GM23248 (cell line): ENCODE data around the gene ULK4. TPM values are rescaled to one million over a fixed set of nuclear protein-coding genes. Genes with fewer than 3 reads are reported as not detected.

Experiments used
- DNase-seq: peaks from one replicate; pipeline ENCODE4 v3.0.0-alpha.2; 2015
- H2AFZ ChIP-seq: fragments of 200-600 bp; sonication (generic); 2 replicates; pipeline ENCODE4 v1.6.1; 2016; ENCODE audit warnings: antibody characterized with exemption
- H3F3A ChIP-seq: fragments of 200-600 bp; sonication (generic); 2 replicates; pipeline ENCODE4 v1.6.1; 2016; ENCODE audit warnings: mild to moderate bottlenecking, antibody characterized with exemption, mixed run types; ENCODE audit not compliant: insufficient read depth
- H3K27ac ChIP-seq: fragments of 200-600 bp; sonication (generic); 2 replicates; pipeline ENCODE4 v1.5.1; 2016; ENCODE audit warnings: mild to moderate bottlenecking
- H3K27me3 ChIP-seq: fragments of 200-600 bp; sonication (generic); replicated peaks from 2 replicates; pipeline ENCODE4 v1.6.1; 2016; ENCODE audit warnings: mild to moderate bottlenecking; ENCODE audit not compliant: insufficient read depth
- H3K36me3 ChIP-seq: fragments of 200-600 bp; sonication (generic); 2 replicates; pipeline ENCODE4 v1.6.1; 2016; ENCODE audit warnings: low read depth, mild to moderate bottlenecking
- H3K4me1 ChIP-seq: fragments of 200-600 bp; sonication (generic); 2 replicates; pipeline ENCODE4 v1.6.1; 2016; ENCODE audit warnings: mild to moderate bottlenecking; ENCODE audit not compliant: insufficient read depth
- H3K4me2 ChIP-seq: fragments of 200-600 bp; sonication (generic); one replicate; pipeline ENCODE4 v1.6.1; 2016; ENCODE audit warnings: mild to moderate bottlenecking; ENCODE audit not compliant: unreplicated experiment
- H3K4me3 ChIP-seq: fragments of 200-600 bp; sonication (generic); 2 replicates; pipeline ENCODE4 v1.5.1; 2016; ENCODE audit warnings: mild to moderate bottlenecking
- H3K79me2 ChIP-seq: fragments of 200-600 bp; sonication (generic); 2 replicates; pipeline ENCODE4 v1.6.1; 2016; ENCODE audit warnings: mild to moderate bottlenecking; ENCODE audit not compliant: insufficient read depth
- H3K9ac ChIP-seq: fragments of 200-600 bp; sonication (generic); 2 replicates; pipeline ENCODE4 v1.6.1; 2016; ENCODE audit warnings: mild to moderate bottlenecking
- H3K9me2 ChIP-seq: fragments of 200-600 bp; sonication (generic); 2 replicates; pipeline ENCODE4 v1.6.1; 2016; ENCODE audit warnings: mixed run types, mild to moderate bottlenecking, moderate library complexity; ENCODE audit not compliant: insufficient read depth
- H3K9me3 ChIP-seq: fragments of 200-600 bp; sonication (generic); one replicate; pipeline ENCODE4 v1.6.1; 2017; ENCODE audit warnings: low read depth
- H4K20me1 ChIP-seq: fragments of 200-600 bp; sonication (generic); 2 replicates; pipeline ENCODE4 v1.6.0; 2016; ENCODE audit not compliant: insufficient read depth
- EZH2 ChIP-seq: fragments of 200-600 bp; sonication (generic); IDR thresholded peaks from 2 replicates; pipeline ENCODE4 v1.6.1; 2018; ENCODE audit warnings: antibody characterized with exemption, mild to moderate bottlenecking; ENCODE audit not compliant: insufficient read depth, poor library complexity, severe bottlenecking
- EZH2phosphoT487 ChIP-seq: fragments of 200-600 bp; sonication (generic); IDR thresholded peaks from 2 replicates; pipeline ENCODE4 v1.6.1; 2018; ENCODE audit warnings: antibody characterized with exemption, moderate library complexity, mild to moderate bottlenecking, low read depth; ENCODE audit not compliant: insufficient read depth
- WGBS, 2 experiments: methylation state at CpG; one replicate each; pipeline ENCODE4 v1.1.6; 2015 to 2017; ENCODE audit warnings: low lambda C conversion rate in 2 of 2, low coverage in 1 of 2; ENCODE audit errors: missing lambda C conversion rate in 2 of 2; 5-methylcytosine and 5-hydroxymethylcytosine counted together
- in situ Hi-C: fragments of 300-500 bp; cut with MboI; formaldehyde crosslinking; loops from 2 replicates; pipeline ENCODE4 v1.15.0; 2020
- polyA plus RNA-seq: library from polyadenylated mRNA; unstranded; fragments of >200 nt; fragmentation: Nextera tagmentation; extraction: Ambion mirVana; gene quantifications from 2 replicates; pipeline ENCODE4 v1.2.1, GENCODE V29; 2016
- total RNA-seq: library from RNA; depleted of rRNA; stranded (reverse); fragments of >200 nt; shearing (Covaris generic); gene quantifications from 2 replicates; pipeline ENCODE4 v1.2.3, GENCODE V29; 2014

Gene ULK4
- total and polyA plus RNA-seq, 2 experiments from 2014 or later = 3.5 to 20.3 TPM

DNA sequence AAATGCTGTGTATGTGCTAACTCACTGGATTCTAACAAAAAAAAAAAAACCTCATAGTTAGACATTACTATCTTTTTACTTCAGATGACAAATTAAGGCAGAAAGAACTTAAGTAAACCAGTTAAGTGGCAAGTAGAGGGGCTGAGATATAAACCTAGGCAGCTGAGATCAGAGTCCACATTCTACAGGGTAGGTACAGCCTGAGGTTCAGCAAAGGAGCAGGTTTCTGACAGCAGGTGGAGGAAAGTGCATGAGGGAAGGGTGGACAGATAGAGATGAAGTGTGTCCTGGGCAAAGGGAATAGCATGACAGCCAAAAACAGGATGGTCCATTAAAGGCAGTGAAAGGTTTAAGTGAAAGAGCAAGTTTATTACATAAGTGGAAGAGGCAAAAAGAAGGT, 329.2 kb downstream of the ULK4 start:
- TF ChIP-seq EZH2 = no peak
- no peak for TF ChIP-seq EZH2phosphoT487
- no peaks in the 10 kb centered on the region for H3K79me2 ChIP-seq
- no peak overlapping the region for H3K27ac ChIP-seq
- no peaks in the 10 kb centered on the region for H3K9me2 ChIP-seq
- no peak overlapping the region for H3K4me3 ChIP-seq
- no peak for DNase-seq
- H3F3A ChIP-seq = no peaks in the 10 kb centered on the region
- no peak overlapping the region for H3K9ac ChIP-seq
- no peak overlapping the region for H2AFZ ChIP-seq
- no peak overlapping the region for H3K4me2 ChIP-seq
- no peaks in the 10 kb centered on the region for H3K27me3 ChIP-seq
- no peaks in the 10 kb centered on the region for H3K9me3 ChIP-seq
- in situ Hi-C loops = no loop called here
- H4K20me1 ChIP-seq = no peaks in the 10 kb centered on the region
- no peaks in the 10 kb centered on the region for H3K4me1 ChIP-seq
- no peaks in the 10 kb centered on the region for H3K36me3 ChIP-seq

DNA sequence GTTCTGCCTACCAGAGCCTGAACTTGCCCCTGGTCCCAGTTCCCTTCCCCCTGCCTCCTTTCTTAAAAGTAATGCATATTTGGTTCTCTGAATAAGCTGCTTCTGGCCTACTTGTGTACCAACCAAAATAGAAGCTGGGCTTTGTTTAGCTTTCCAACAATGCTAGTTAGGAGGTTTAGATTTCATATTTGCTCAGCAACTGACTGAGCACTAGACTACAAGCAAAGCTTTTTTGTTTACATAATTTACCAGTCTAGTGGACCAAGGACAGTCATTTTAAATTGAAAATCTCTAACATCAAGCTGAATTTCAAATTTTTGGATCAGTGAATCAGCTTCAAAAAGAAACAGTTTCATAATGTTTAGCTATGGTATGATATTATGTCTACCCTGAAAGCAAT, 331.2 kb downstream of the ULK4 start:
- H3K4me2 ChIP-seq = no peak overlapping the region
- no peak overlapping the region for H2AFZ ChIP-seq
- H3K9me2 ChIP-seq = no peaks in the 10 kb centered on the region
- no peak for TF ChIP-seq EZH2phosphoT487
- no peak for TF ChIP-seq EZH2
- H3K4me1 ChIP-seq = no peaks in the 10 kb centered on the region
- DNase-seq = no peak
- no peaks in the 10 kb centered on the region for H3F3A ChIP-seq
- no peaks in the 10 kb centered on the region for H3K36me3 ChIP-seq
- H3K27me3 ChIP-seq = no peaks in the 10 kb centered on the region
- no peaks in the 10 kb centered on the region for H4K20me1 ChIP-seq
- no peak overlapping the region for H3K9ac ChIP-seq
- H3K9me3 ChIP-seq = no peaks in the 10 kb centered on the region
- H3K27ac ChIP-seq = no peak overlapping the region
- H3K4me3 ChIP-seq = no peak overlapping the region
- in situ Hi-C loops = no loop called here
- H3K79me2 ChIP-seq = no peaks in the 10 kb centered on the region

DNA sequence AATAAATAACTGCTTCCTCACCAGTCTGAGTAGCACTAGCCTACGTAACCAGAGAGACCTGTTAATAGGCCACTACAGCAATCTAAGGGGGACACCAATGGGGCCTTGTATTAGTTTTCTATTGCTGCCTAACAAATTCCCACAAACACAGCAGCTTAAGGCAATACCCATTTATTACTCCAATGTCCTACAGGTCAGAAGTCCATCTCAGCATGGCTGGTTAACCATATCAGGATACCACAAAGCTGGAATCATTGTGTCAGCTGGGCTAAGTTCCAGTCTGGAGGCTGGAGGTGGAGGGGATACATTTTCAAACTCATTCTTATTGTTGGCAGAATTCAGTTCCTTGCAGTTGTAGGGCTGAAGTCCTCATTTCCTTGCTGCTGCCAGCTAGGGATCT, 331.9 kb downstream of the ULK4 start:
- 83 to 96% methylated on average over 1 of the region's 1 CpG for WGBS, 2 experiments
- TF ChIP-seq EZH2 (no peak), EZH2phosphoT487 (no peak)
- H3K36me3 ChIP-seq = no peaks in the 10 kb centered on the region
- H3K27me3 ChIP-seq = no peaks in the 10 kb centered on the region
- H3K9me3 ChIP-seq = no peaks in the 10 kb centered on the region
- no peaks in the 10 kb centered on the region for H3K4me1 ChIP-seq
- H3K9me2 ChIP-seq = no peaks in the 10 kb centered on the region
- no peaks in the 10 kb centered on the region for H3F3A ChIP-seq
- no peak overlapping the region for H3K4me3 ChIP-seq
- DNase-seq = no peak
- in situ Hi-C loops = no loop called here
- no peaks in the 10 kb centered on the region for H4K20me1 ChIP-seq
- H3K27ac ChIP-seq = no peak overlapping the region
- H3K79me2 ChIP-seq = no peaks in the 10 kb centered on the region
- no peak overlapping the region for H3K9ac ChIP-seq
- no peak overlapping the region for H3K4me2 ChIP-seq
- no peak overlapping the region for H2AFZ ChIP-seq

DNA sequence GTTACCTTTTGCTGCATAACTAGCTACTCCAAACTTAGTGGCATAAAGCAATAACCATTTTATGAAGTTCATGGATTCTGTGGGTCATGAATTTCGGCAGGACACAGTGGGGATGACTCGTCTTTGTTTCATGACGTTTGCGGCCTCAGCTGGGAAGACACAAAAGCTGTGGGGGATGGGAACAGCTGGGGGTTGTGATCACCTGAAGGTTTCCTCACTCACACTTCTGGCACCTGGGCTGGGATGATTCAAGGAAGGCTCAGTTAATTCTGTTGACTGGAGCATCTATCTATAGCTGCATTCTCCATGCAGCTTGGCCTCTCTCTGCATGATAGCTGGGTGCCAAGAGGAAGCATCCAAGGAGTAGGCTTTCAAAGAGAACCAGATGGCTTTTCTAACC, 332.8 kb downstream of the ULK4 start:
- WGBS, 2 experiments = 86 to 90% methylated on average over 4 of the region's 4 CpGs
- in situ Hi-C loops = no loop called here
- H3K27ac ChIP-seq = no peak overlapping the region
- TF ChIP-seq EZH2 = no peak
- no peaks in the 10 kb centered on the region for H3F3A ChIP-seq
- H3K9me3 ChIP-seq = no peaks in the 10 kb centered on the region
- no peaks in the 10 kb centered on the region for H3K36me3 ChIP-seq
- H4K20me1 ChIP-seq = no peaks in the 10 kb centered on the region
- no peak overlapping the region for H2AFZ ChIP-seq
- no peaks in the 10 kb centered on the region for H3K27me3 ChIP-seq
- no peak for DNase-seq
- H3K9me2 ChIP-seq = no peaks in the 10 kb centered on the region
- no peaks in the 10 kb centered on the region for H3K4me1 ChIP-seq
- H3K9ac ChIP-seq = no peak overlapping the region
- H3K4me2 ChIP-seq = no peak overlapping the region
- H3K79me2 ChIP-seq = no peaks in the 10 kb centered on the region
- H3K4me3 ChIP-seq = no peak overlapping the region

DNA sequence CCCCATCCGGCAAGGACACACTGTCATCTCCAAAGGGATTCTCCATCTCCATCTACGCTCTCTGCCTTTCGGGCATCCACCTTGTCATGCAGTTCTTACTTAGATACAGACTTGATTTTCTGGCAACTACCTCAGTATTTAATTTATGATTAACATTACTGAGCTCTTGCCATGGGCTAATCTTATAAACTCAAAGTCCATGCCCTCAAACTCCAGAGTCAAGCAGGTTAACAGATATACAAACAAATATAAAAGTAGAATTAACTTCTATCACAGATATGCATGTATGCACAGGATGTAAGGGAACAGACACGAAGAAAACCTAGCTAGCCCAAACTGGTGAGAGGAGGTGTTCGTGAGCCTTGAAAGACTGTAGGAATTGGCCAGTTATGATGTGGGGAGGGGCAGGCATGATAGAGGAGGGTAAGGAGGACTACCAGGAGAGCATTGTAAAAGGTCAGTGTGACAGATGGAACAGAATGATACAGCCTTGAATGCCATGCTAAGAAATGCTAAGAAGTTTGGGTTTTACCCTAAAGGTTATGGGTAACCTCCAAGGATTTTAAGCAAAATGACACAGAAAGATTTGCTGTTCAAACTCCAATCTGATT, 334.3 kb downstream of the ULK4 start:
- no peak overlapping the region for H2AFZ ChIP-seq
- H3K4me3 ChIP-seq = no peak overlapping the region
- H3K79me2 ChIP-seq = no peaks in the 10 kb centered on the region
- H3K9ac ChIP-seq = no peak overlapping the region
- in situ Hi-C loops = no loop called here
- H3K9me3 ChIP-seq = no peaks in the 10 kb centered on the region
- no peaks in the 10 kb centered on the region for H3F3A ChIP-seq
- no peak overlapping the region for H3K4me2 ChIP-seq
- TF ChIP-seq EZH2 (no peak), EZH2phosphoT487 (no peak)
- no peak overlapping the region for H3K27ac ChIP-seq
- H3K9me2 ChIP-seq = no peaks in the 10 kb centered on the region
- H3K36me3 ChIP-seq = no peaks in the 10 kb centered on the region
- DNase-seq = no peak
- WGBS, 2 experiments = 89 to 93% methylated on average over 5 of the region's 5 CpGs
- H3K4me1 ChIP-seq = no peaks in the 10 kb centered on the region
- no peaks in the 10 kb centered on the region for H4K20me1 ChIP-seq
- no peaks in the 10 kb centered on the region for H3K27me3 ChIP-seq
